OCI-LY3 (cell line): ENCODE data around the gene KRTAP2-2.

ENCODE experiments used
- EZH2phosphoT487 ChIP-seq: fragments of 200-600 bp; shearing (Covaris generic); IDR thresholded peaks from 2 replicates; pipeline ENCODE4 v1.6.1; 2018; ENCODE audit warnings: antibody characterized with exemption, mixed run types, low read depth
- TF ChIP-seq, protein P1 (sequence below): fragments of 200-600, 300-600 bp; sonication (generic); IDR thresholded peaks from 2 replicates; pipeline ENCODE4 v1.5.1; 2014; ENCODE audit warnings: antibody characterized with exemption, low read length, low read depth

DNA sequence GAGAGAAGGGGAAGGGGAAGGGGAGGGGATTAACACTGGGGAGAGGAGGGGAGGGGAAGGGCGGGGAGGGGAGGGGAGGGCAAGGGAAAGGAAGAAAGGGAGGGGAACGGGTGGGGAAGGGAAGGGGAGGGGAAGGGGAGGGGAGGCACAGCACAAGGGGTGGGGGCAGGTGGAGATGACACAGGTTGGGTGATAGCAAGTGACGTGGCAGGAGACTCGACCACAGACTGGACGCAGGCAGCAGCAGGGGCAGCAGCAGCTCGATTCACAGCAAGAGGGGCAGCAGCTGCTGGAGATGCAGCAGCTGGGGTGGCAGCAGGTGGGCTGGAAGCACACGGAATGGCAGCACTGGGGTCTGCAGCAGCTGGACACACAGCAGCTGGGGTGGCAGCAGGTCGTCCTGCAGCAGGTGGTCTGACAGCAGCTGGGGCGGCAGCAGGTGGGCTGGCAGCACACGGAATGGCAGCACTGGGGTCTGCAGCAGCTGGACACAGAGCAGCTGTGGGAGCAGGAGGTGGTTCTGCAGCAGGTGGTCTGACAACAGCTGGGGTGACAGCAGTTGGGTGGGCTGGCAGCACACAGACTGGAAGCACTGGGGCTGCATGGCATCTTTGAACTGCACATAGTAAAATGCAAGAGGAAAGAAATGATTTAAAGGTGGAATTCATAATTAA, 46.7 kb upstream of the KRTAP2-2 start, which contains the start of gene KRTAP4-16:
- TF ChIP-seq, protein P1, sequence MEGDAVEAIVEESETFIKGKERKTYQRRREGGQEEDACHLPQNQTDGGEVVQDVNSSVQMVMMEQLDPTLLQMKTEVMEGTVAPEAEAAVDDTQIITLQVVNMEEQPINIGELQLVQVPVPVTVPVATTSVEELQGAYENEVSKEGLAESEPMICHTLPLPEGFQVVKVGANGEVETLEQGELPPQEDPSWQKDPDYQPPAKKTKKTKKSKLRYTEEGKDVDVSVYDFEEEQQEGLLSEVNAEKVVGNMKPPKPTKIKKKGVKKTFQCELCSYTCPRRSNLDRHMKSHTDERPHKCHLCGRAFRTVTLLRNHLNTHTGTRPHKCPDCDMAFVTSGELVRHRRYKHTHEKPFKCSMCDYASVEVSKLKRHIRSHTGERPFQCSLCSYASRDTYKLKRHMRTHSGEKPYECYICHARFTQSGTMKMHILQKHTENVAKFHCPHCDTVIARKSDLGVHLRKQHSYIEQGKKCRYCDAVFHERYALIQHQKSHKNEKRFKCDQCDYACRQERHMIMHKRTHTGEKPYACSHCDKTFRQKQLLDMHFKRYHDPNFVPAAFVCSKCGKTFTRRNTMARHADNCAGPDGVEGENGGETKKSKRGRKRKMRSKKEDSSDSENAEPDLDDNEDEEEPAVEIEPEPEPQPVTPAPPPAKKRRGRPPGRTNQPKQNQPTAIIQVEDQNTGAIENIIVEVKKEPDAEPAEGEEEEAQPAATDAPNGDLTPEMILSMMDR: no peak
- TF ChIP-seq EZH2phosphoT487: no peak
